ENCODE results near the gene ATP2B1.

- TF ChIP-seq, protein P1, sequence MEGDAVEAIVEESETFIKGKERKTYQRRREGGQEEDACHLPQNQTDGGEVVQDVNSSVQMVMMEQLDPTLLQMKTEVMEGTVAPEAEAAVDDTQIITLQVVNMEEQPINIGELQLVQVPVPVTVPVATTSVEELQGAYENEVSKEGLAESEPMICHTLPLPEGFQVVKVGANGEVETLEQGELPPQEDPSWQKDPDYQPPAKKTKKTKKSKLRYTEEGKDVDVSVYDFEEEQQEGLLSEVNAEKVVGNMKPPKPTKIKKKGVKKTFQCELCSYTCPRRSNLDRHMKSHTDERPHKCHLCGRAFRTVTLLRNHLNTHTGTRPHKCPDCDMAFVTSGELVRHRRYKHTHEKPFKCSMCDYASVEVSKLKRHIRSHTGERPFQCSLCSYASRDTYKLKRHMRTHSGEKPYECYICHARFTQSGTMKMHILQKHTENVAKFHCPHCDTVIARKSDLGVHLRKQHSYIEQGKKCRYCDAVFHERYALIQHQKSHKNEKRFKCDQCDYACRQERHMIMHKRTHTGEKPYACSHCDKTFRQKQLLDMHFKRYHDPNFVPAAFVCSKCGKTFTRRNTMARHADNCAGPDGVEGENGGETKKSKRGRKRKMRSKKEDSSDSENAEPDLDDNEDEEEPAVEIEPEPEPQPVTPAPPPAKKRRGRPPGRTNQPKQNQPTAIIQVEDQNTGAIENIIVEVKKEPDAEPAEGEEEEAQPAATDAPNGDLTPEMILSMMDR (IDR thresholded peaks at IDR 0.05), result no peak
- TF ChIP-seq EZH2 (IDR thresholded peaks at IDR 0.05; ENCODE audit: borderline replicate concordance, insufficient read depth, low read depth, low read length, poor library complexity, severe bottlenecking), result no peak
These were observed 29.0 kb downstream of the ATP2B1 start for GRCh38 chr12:89679631-89680030.
